AML-193 (cell line): Measurements from ENCODE around the gene YTHDC2.
"Not testable (repeated sequence)": the region's sequence is repeated elsewhere in the genome, so short reads cannot be mapped to it uniquely, and the experiment has no call there.

Experiments used
- DNase-seq, 2 experiments: peaks; one replicate each; lab custom pipeline; 2025; lab: John Stamatoyannopoulos, UW

YTHDC2 gene

DNA sequence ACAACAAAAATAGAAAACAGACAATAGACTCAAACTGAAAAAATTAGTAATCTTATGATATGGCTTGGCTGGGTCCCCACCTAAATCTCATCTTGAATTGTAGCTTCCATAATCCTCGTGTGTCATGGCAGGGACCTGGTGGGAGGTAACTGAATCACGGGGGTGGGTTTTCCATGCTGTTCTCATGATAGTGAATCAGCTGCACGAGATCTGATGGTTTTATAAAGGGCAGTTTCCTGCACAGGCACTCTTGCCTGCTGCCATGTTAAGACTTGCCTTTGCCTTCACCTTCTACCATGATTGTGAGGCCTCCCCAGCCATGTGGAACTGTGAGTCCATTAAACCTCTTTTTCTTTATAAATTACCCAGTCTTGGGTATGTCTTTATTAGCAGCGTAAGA lies 89.8 kb downstream of the YTHDC2 start:
- not testable (repeated sequence) for DNase-seq

DNA sequence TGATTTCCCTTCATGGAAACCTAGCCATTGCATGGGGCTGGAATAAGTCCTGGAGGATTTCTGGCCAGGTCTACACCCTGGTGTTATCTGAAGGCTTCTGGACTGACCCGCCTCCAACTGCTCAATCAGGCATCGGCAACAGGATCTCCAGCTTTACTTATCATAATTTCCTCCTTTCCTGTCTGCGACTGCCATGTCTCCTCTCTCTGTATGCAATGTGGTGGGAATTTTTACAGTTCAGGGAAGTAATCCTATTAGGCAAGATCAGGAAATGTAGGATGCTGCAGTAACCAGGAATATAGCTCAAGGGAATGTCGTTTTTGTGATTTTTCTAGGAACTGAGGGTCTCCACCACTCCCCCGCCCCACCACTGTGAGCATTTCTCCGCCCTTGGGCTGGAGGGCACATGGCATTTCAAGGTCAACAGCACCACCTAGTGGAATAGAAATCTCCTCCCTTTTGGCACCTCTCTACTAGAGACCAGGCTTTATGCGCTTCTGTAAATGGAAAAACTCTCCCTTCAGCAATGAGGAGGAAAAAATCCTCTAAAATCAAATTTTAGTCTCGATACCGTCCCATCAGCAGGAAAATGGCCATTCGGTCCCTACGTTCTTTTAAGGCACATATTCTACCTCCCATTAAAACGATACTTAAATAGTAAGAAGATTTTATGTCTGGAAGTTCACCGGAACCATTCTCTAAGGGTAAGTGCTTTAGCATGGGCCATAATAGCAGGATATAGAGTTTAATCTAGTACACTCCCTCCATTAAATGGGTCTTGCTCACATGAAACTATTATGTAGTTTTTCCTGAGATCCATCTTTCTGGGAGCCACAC lies 93.0 kb downstream of the YTHDC2 start:
- DNase-seq: peak; percentile 52 to 56

- no peak for DNase-seq
Observed at GRCh38 chr5:113607361-113607760, 93.9 kb downstream of the YTHDC2 start.

- DNase-seq: no peak
Observed at GRCh38 chr5:113608113-113608596, 94.7 kb downstream of the YTHDC2 start.

DNA sequence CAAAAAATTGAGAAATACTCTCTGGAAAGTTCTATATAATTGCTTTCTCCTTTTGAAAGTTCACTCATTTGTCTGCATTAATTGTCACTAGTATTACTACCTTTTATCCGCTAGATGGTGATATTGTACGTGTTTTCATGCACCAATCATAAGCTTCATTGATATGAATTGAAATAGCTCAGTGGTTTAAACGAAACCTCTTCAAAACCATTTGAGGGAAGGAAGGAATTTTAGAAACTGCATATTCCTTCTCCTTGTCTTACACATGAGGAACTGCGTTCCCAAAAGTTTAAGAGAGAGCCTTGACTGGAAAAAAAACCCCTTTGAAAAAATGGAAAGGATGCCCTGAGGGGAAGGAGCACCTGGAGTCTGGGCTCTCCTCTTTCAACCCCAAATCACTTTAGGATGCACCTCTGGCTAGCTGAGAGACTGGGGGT lies 98.6 kb downstream of the YTHDC2 start:
- peak; percentile 45 to 50 for DNase-seq

GRCh38 chr5:113614191-113614590 lies 100.7 kb downstream of the YTHDC2 start:
- no peak for DNase-seq

GRCh38 chr5:113615708-113616107 lies 102.2 kb downstream of the YTHDC2 start:
- no peak for DNase-seq

- DNase-seq: no peak
Observed at GRCh38 chr5:113617191-113617796, 103.8 kb downstream of the YTHDC2 start.

DNA sequence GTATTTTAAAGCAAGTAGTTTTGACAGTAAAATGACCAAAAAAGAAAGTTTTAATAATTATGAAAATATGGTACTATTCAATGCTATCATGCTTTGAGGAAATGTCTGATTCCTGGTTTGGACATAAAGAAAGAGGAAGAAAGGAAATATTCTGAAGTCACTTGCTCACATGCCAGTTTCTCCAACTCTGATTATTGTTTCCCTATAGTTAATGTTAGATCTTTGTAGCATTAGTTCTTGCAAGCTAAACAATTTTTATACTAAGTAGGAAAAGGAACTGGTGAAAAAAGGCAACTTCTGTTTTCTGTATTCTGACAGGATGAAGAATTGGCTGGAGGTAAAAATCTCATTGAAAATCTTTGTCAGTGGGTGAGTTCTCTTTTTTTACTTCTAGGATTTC lies 119.5 kb downstream of the YTHDC2 start:
- DNase-seq: no peak

GRCh38 chr5:113634957-113635356 lies 121.5 kb downstream of the YTHDC2 start:
- no peak for DNase-seq

DNA sequence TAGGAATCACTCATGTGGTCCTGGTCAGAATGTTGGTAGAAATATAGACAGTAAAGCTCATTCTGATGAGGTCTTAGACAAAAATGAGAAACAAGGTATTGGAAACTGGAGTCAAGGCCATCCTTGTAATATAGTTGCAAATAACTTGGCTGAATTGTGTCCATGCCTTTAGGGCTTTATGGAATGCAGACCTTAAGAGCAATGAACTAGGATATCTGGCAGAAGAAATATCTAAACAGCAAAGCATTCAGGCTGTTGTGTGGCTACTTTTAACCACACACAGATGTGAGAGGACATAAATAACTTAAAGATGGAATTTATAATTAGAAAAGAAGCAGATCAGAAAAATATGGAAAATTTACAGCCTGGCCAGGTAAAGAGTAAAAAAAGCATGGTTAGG lies 128.2 kb downstream of the YTHDC2 start:
- DNase-seq: no peak
